HepG2 (cell line): ENCODE data around the gene PDZD4. TPM values are rescaled to one million over a fixed set of nuclear protein-coding genes. Genes with fewer than 3 reads are reported as not detected.

Source experiments
- ATAC-seq: fragments of 200-7000 bp; cut with Tn5 transposase; 3 replicates; pipeline ENCODE4 v1.9.1; 2020; ENCODE audit warnings: mild to moderate bottlenecking, moderate library complexity
- BruUV-seq: library from RNA; stranded (reverse); fragments of 400-500 nt; replicated peaks from 2 replicates; lab custom pipeline; 2021; lab: Mats Ljungman, UMichigan
- CTCF ChIA-PET: fragments of 300-600 bp; formaldehyde crosslinking; extraction: SDS; loops from one replicate; lab custom pipeline; 2021; ENCODE audit warnings: low total read pairs, inconsistent platforms, low intra/inter-chr PET ratio; lab: Yijun Ruan, JAX
- POLR2A ChIA-PET: fragments of 350-600 bp; sonication (Branson Sonifier 250); formaldehyde crosslinking; loops from one replicate; lab custom pipeline; 2020; ENCODE audit warnings: antibody characterized with exemption, inconsistent platforms; lab: Yijun Ruan, JAX
- DNase-seq: peaks from one replicate; pipeline ENCODE4 v3.0.0-alpha.2; 2015; ENCODE audit warnings: low spot score
- FAIRE-seq: peaks from 3 replicates; lab custom pipeline; 2011; peaks lifted over from hg19 to GRCh38; lab: Jason Lieb, UNC
- H2AFZ ChIP-seq: one replicate; pipeline ENCODE4 v1.6.1; 2011; ENCODE audit warnings: low read length, inconsistent platforms
- H3K27ac ChIP-seq: fragments of 300-600 bp; 3 replicates; pipeline ENCODE4 v1.8.0; 2011; ENCODE audit warnings: mixed run types, mild to moderate bottlenecking, mixed read lengths, low read length, inconsistent platforms; ENCODE audit not compliant: insufficient read depth; ENCODE audit errors: extremely low read length
- H3K27me3 ChIP-seq, 2 experiments: fragments of 200-600 bp in 1 of 2; 2 replicates in 1 of 2; 3 replicates in 1 of 2; pipeline versions ENCODE4 v1.6.0 to v1.8.0; 2011; ENCODE audit warnings: low read length in 2 of 2, mild to moderate bottlenecking in 2 of 2, moderate library complexity in 2 of 2, inconsistent platforms in 1 of 2; ENCODE audit not compliant: insufficient read depth in 2 of 2, control insufficient read depth in 1 of 2
- H3K36me3 ChIP-seq, 2 experiments: fragments of 200-600 bp in 1 of 2; replicated peaks in 1 of 2; 2 replicates in 1 of 2; 3 replicates in 1 of 2; pipeline versions ENCODE4 v1.5.1 to v1.8.0; 2011; ENCODE audit warnings: low read length in 2 of 2, inconsistent platforms in 1 of 2; ENCODE audit not compliant: insufficient read depth in 2 of 2, control insufficient read depth in 1 of 2
- H3K4me1 ChIP-seq: 2 replicates; pipeline ENCODE4 v1.5.1; 2012; ENCODE audit warnings: low read length, inconsistent platforms; ENCODE audit not compliant: insufficient read depth
- H3K4me2 ChIP-seq: 2 replicates; pipeline ENCODE4 v1.6.0; 2011; ENCODE audit warnings: low read depth, low read length, inconsistent platforms
- H3K4me3 ChIP-seq, 3 experiments: fragments of 200-600 bp in 1 of 3; sonication (generic), shearing (Covaris generic) in 1 of 3; replicated peaks in 1 of 3; 2 replicates each; pipeline ENCODE4 v1.5.1; 2011 to 2016; ENCODE audit warnings: low read length in 3 of 3, inconsistent platforms in 2 of 3, low read depth in 2 of 3, mild to moderate bottlenecking in 2 of 3, control low read depth in 1 of 3, mixed read lengths in 1 of 3; ENCODE audit not compliant: insufficient read depth in 1 of 3
- H3K79me2 ChIP-seq: one replicate; pipeline ENCODE4 v1.6.1; 2011; ENCODE audit warnings: low read length, inconsistent platforms; ENCODE audit not compliant: insufficient read depth
- H3K9ac ChIP-seq: 2 replicates; pipeline ENCODE4 v1.6.0; 2011; ENCODE audit warnings: mild to moderate bottlenecking, low read depth, low read length, inconsistent platforms; ENCODE audit not compliant: insufficient read depth
- H3K9me3 ChIP-seq: 2 replicates; pipeline ENCODE4 v1.5.1; 2012; ENCODE audit warnings: mild to moderate bottlenecking, low read length
- H4K20me1 ChIP-seq: 2 replicates; pipeline ENCODE4 v1.6.0; 2011; ENCODE audit warnings: inconsistent platforms, mild to moderate bottlenecking, low read length, moderate library complexity; ENCODE audit not compliant: insufficient read depth
- ESRRA ChIP-seq: sonication (generic); formaldehyde crosslinking; IDR thresholded peaks from 2 replicates; pipeline ENCODE4 v1.5.1; 2020; ENCODE audit warnings: mild to moderate bottlenecking, low read depth, missing genetic modification reagents
- PRDM15 ChIP-seq: sonication (generic); formaldehyde crosslinking; IDR thresholded peaks from 2 replicates; pipeline ENCODE4 v1.4.0; 2020; ENCODE audit warnings: missing genetic modification reagents
- ZBTB38 ChIP-seq: sonication (generic); formaldehyde crosslinking; IDR thresholded peaks from 2 replicates; pipeline ENCODE4 v1.5.1; 2020; ENCODE audit warnings: mild to moderate bottlenecking, missing genetic modification reagents
- ZC3H4 ChIP-seq: sonication (generic); formaldehyde crosslinking; IDR thresholded peaks from 2 replicates; pipeline ENCODE4 v1.4.0; 2020; ENCODE audit warnings: missing genetic modification reagents, borderline replicate concordance
- ZNF746 ChIP-seq: sonication (generic); formaldehyde crosslinking; IDR thresholded peaks from 2 replicates; pipeline ENCODE4 v1.8.0; 2022; ENCODE audit warnings: mild to moderate bottlenecking, missing genetic modification reagents
- ZNF770 ChIP-seq: sonication (generic); formaldehyde crosslinking; IDR thresholded peaks from 2 replicates; pipeline ENCODE4 v1.5.0; 2020; ENCODE audit warnings: mild to moderate bottlenecking, missing genetic modification reagents
- WGBS: methylation state at CpG from one replicate; pipeline ENCODE4 v1.1.6; 2017; ENCODE audit warnings: low lambda C conversion rate; 5-methylcytosine and 5-hydroxymethylcytosine counted together
- in situ Hi-C: cut with HindIII; loops from 2 replicates; pipeline ENCODE4 v1.10.0; 2017; ENCODE audit warnings: low pct_unique_long_range_greater_than_20kb; ENCODE audit not compliant: extremely low pct_ligation_motif_present
- intact Hi-C: fragments of 100-400 bp; cut with micrococcal nuclease; formaldehyde crosslinking; loops from one replicate; pipeline ENCODE4 v1.10.0; 2022; ENCODE audit not compliant: unreplicated experiment
- polyA plus RNA-seq, 8 experiments: library from polyadenylated mRNA; depleted of rRNA in 3 of 8; stranded (reverse) in 7 of 8; unstranded in 1 of 8; fragments of >200 nt; fragmentation: Illumina TruSeq in 4 of 8; extraction: Trizol in 4 of 8; gene quantifications; 2 replicates each; pipeline versions ENCODE4 v1.2.1 to v1.2.3, GENCODE V29; 2011 to 2016; ENCODE audit warnings: low read depth in 4 of 8, missing spikeins in 1 of 8, mixed read lengths in 1 of 8; ENCODE audit not compliant: insufficient read depth in 1 of 8
- total RNA-seq, 5 experiments: library from RNA; depleted of rRNA; stranded (reverse); fragments of >200 nt; fragmentation: Illumina TruSeq; extraction: Trizol; gene quantifications; 2 replicates each; pipeline ENCODE4 v1.2.3, GENCODE V29; 2016; ENCODE audit warnings: low read depth in 1 of 5

Gene PDZD4
- total and polyA plus RNA-seq, 2 of the 13 experiments (the other 11 are each of a cell fraction or from before 2014, with no cell fraction given), result not detected

GRCh38 chrX:153853902-153854267 lies 23.5 kb upstream of the PDZD4 start:
- no peaks in the 10 kb centered on the region for H3K9me3 ChIP-seq
- 0% methylated on average over 2 of the region's 3 CpGs for WGBS
- peaks cover 0 to 1% of the 10 kb centered on the region in 2 experiments; a peak in 2 of 5 replicates for H3K27me3 ChIP-seq
- CTCF ChIA-PET, result no interaction called here
- BruUV-seq, result no TSS peak
- H3K4me1 ChIP-seq, result no peaks in the 10 kb centered on the region
- DNase-seq (no peak), ATAC-seq (no peak), FAIRE-seq (no peak)
- H4K20me1 ChIP-seq, result no peaks in the 10 kb centered on the region
- intact Hi-C loops, result no loop called here
- no peak overlapping the region for H3K4me3 ChIP-seq
- H3K9ac ChIP-seq, result no peak overlapping the region
- H3K4me2 ChIP-seq, result no peak overlapping the region
- no peak overlapping the region for H2AFZ ChIP-seq
- TF ChIP-seq ZNF770 (no peak), ZC3H4 (CRISPR knock-in tag) (no peak), PRDM15 (CRISPR knock-in tag) (no peak), ESRRA (CRISPR knock-in tag) (no peak), ZBTB38 (CRISPR knock-in tag) (no peak), ZNF746 (CRISPR knock-in tag) (no peak)
- TF ChIP-seq, all 625 proteins: peak for 0
- H3K27ac ChIP-seq, result no peak overlapping the region
- in situ Hi-C loops, result no loop called here
- POLR2A ChIA-PET, result no interaction called here
- no peaks in the 10 kb centered on the region for H3K79me2 ChIP-seq
- H3K36me3 ChIP-seq, result no peaks in the 10 kb centered on the region
